Left forelimb (tissue), 1 donor: ENCODE measurements around the gene PTPRT.

Experiments
- DNase-seq: peaks from one replicate; pipeline ENCODE4 v3.0.0-alpha.2; 2018; ENCODE audit warnings: low spot score

The PTPRT gene

DNA sequence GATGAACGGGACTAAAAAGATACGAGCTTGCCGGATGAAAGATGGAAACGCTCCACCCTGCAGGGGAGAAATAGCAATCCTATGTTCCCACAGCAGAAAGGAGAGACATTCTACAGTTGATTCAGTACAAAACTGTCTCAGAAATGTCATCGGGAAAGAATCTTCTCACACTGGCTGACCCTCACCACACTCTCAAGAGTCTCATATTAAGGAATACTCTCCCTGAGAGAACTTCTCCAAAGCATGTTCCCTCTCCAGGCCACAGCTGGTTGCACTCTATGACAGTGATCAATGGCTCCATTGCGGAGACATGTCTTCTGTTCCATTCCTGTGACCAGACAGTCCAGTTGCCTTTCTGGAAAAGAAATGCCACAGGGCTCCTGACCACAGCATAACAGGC is 813.6 kb downstream of the PTPRT start:
- no peak for DNase-seq

DNA sequence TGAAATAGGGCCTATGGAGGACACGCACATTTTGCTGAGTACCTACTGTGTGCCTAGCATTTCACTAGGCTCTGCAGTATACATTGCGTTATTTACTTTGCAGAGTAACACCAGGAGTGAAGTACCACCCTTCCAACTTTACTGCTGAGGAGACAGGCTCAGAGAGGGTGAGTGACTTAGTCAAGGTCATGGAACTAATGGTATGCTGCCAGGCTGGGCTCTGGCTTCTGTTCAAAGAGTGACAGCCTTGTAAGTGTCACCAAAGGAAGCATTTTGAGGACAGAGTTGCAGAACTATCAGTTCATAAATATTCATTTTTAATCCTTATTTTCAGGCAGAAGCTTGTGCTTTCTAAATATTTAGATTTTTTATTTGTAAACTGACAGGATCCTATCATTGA is 816.7 kb downstream of the PTPRT start:
- no peak for DNase-seq

GRCh38 chr20:42370075-42370474 is 819.6 kb downstream of the PTPRT start:
- no peak for DNase-seq

- no peak for DNase-seq
These were observed 820.8 kb downstream of the PTPRT start for GRCh38 chr20:42368910-42369309.

DNA sequence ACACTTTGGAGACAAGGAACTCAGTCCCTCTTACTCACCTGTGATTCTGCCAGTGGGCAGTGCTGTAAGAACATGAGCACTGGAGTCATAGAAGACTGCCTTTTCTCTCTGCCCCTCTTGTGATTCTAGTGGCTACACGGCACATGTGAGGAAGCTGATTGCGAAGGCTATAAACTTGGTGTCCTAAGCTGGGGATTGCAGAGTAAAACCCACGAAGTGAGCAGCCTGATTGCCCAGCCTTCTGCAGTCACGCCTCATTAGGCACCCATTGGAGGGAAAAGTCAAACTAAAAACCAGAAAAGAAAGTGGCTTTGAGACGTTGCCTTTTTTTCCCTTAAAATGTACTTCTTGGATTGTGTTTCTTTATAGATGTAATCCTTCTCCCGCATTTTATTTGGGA is 823.1 kb downstream of the PTPRT start:
- DNase-seq: no peak

DNA sequence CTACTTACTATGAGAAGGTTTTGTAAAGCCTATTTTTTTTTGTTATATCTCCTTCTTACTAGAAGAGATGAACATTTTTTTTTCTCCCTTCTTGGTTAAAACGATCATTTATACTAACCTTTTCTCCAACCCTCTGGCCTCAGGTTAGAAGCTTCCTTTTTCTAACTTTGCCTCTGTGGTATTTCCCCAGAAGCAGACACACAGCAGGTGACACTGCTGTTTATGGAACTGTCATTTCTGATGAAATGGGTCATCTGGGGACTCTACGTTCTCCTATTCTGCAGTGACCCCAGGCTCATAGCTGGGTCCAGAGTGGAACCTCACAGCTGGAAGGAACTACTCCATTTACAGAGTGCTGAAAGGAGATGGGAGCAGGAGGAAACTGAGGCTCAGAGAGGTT is 825.3 kb downstream of the PTPRT start:
- no peak for DNase-seq

GRCh38 chr20:42361402-42361970 is 828.2 kb downstream of the PTPRT start:
- DNase-seq: no peak

- DNase-seq: no peak
These were observed 829.1 kb downstream of the PTPRT start for GRCh38 chr20:42360621-42361020.

- no peak for DNase-seq
These were observed 830.1 kb downstream of the PTPRT start for GRCh38 chr20:42359617-42360016.

- DNase-seq: no peak
These were observed 837.6 kb downstream of the PTPRT start for GRCh38 chr20:42352096-42352495.

DNA sequence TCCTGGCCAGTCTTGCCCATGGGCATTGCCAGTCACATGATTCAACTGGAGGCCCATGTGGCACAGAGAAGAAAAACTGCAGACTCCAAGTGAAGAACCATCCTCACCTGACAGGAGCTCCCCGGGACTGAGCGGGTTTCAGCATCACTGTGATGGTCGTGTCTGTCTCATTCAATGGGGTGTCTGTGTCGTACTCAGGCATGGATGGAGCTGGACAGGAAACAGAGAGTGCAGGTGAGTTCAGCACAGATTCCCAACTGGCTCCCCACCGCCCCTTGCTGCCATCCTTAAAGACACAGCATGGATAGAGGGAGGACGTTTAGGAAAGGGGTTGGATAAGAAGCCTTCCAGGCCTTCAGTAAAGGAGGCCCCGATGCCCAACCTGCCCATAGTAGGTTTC is 839.2 kb downstream of the PTPRT start:
- DNase-seq: no peak

- no peak for DNase-seq
These were observed 843.2 kb downstream of the PTPRT start for GRCh38 chr20:42346189-42347170.

GRCh38 chr20:42341654-42342053 is 848.1 kb downstream of the PTPRT start:
- DNase-seq: no peak

DNA sequence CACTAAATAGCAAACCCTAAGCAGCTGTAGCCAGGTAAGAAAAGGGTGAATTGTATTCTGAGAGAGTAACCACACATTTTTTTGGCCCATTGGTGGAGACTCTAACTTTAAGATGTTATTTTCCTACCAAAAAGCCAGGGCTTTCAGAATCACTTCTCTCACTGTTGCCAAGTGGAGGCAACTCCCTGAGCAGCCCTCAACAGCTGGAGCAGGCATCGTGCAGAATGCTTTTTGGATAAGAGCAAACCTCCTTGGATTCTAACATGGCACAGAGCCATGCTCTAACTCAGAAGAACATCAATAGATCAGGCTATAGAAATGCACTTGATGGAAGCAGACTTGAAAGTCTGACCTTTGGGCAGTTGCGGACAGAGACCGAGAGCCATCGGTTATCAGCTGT is 849.3 kb downstream of the PTPRT start:
- no peak for DNase-seq

DNA sequence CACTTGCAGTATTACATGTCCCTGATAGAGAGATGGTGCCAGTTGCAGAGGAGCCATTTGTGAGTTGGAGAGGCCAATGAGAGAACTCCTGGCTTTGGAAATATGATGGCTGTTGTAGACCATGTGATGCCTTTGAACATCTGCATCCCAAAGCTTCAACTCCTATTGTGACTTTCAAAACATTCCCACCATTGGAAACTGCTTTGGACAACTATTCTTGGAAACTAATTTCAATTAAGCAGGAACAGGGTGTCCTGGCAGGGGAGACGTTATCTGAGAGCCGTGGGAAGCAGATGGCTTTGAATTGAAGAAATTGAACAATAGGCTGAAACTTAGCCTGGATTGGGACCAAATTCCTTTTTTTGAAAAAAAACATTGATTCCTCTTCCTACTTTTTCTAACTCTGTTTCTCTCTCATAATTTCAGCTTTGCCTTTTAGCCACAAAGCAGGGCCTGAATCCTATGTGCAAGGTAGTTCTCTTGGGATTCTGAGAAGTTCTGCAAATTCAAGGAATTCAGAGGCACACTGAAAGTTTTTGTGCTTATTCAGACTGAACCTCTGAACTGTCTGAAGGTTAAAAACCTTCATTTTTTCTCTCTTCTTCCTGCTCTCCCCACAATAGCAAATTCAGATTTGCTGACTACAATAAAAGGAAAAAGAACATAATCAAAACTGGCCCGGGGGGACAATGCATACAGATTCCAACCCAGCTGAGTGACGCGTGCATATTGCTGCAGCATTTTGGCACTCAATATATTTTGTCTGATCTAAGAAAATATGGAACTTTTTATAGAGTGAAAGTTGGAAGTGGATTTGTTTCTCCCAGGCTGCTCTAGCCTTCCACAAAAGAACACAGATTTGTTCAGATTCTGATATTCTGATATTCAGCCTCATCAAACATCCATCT is 851.2 kb downstream of the PTPRT start:
- peak; percentile 80 for DNase-seq

- DNase-seq: no peak
These were observed 853.1 kb downstream of the PTPRT start for GRCh38 chr20:42336576-42336975.

DNA sequence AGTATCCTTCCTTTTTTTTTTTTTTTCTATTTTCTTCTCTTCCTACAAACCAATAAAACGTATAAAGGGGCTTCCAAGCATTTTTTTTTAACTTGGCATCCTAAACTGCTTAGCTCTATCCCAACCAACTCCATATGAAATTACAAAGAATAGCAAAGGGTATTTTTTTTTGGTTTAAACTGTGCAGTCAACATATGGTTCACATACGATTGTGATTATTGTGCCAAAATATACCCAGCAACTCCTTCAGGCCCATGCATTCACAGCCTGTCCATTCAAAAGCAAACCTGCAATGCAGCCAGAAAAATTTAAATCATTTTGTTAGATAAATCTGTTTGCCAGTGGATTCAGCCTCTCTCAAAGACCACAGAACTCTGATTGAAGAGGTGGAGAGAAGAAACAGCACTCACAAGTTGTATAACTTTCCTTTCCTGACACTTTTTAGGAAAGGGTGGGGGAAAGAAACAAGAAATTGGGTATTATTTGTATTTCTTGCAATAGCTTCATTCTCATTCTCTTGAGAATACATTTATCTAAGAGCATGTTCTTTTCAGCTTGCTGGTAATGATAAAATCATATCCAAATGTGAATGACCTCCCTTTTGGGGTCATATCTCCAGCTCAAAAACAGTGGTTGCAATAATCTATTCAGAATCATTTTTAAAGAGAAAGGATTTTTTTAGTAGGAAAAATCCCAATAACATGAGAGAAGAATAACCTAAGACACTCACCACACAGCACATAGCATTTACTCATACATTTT is 870.3 kb downstream of the PTPRT start:
- no peak for DNase-seq

DNA sequence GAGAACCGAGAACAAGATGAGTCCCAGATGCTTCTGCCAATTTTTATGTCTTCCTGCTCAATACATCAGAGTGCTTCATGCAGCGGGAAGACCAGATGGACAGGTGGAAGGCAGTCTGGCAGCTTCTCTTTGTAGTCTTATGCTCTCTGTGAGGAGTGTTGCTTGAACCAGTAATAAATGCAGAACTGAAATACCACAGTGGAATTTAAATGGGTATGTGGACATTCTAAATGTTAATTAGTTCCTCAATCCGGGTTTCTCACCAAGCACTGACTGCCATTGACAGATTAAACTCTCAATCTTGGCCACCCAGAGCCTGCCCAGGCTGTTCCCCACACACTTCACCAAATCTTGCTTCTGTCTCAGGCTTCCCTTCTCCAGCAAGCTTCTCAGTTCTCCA is 876.0 kb downstream of the PTPRT start:
- DNase-seq: no peak

GRCh38 chr20:42309050-42309449 is 880.7 kb downstream of the PTPRT start:
- DNase-seq: no peak

- DNase-seq: no peak
These were observed 881.5 kb downstream of the PTPRT start for GRCh38 chr20:42308171-42308570.

- no peak for DNase-seq
These were observed 894.1 kb downstream of the PTPRT start for GRCh38 chr20:42295592-42295991.

- DNase-seq: no peak
These were observed 894.7 kb downstream of the PTPRT start for GRCh38 chr20:42294976-42295375.
